ENCODE measurements around the gene GAL3ST2.
"Not testable (repeated sequence)": the region's sequence is repeated elsewhere in the genome, so short reads cannot be mapped to it uniquely, and the experiment has no call there.

Gene GAL3ST2

GRCh38 chr2:241809383-241810306 is 33.0 kb downstream of the GAL3ST2 start:
- no peak for DNase-seq (ENCODE audit: low spot score)

- no peak for DNase-seq (ENCODE audit: low spot score)
Observed at GRCh38 chr2:241810307-241811200, 33.9 kb downstream of the GAL3ST2 start.

- DNase-seq (ENCODE audit: low spot score): no peak
Observed at GRCh38 chr2:241811201-241811951, 34.8 kb downstream of the GAL3ST2 start.

GRCh38 chr2:241811952-241812729 is 35.5 kb downstream of the GAL3ST2 start:
- DNase-seq (ENCODE audit: low spot score): no peak

- DNase-seq (ENCODE audit: low spot score): no peak
Observed at GRCh38 chr2:241812730-241813643, 36.4 kb downstream of the GAL3ST2 start.

GRCh38 chr2:241813644-241814392 is 37.2 kb downstream of the GAL3ST2 start:
- no peak for DNase-seq (ENCODE audit: low spot score)

GRCh38 chr2:241814393-241814642 is 37.7 kb downstream of the GAL3ST2 start:
- DNase-seq (ENCODE audit: low spot score): no peak

- DNase-seq (ENCODE audit: low spot score): no peak
Observed at GRCh38 chr2:241814643-241815476, 38.2 kb downstream of the GAL3ST2 start.

GRCh38 chr2:241815477-241816430 is 39.1 kb downstream of the GAL3ST2 start:
- DNase-seq (ENCODE audit: low spot score): no peak

GRCh38 chr2:241816431-241817121 is 40.0 kb downstream of the GAL3ST2 start:
- DNase-seq (ENCODE audit: low spot score): no peak

GRCh38 chr2:241817126-241817820 is 40.7 kb downstream of the GAL3ST2 start:
- no peak for DNase-seq (ENCODE audit: low spot score)

GRCh38 chr2:241817821-241818215 is 41.2 kb downstream of the GAL3ST2 start:
- not testable (repeated sequence) for DNase-seq (ENCODE audit: low spot score)

- no peak for DNase-seq (ENCODE audit: low spot score)
Observed at GRCh38 chr2:241818229-241818942, 41.8 kb downstream of the GAL3ST2 start.

GRCh38 chr2:241818943-241819270 is 42.3 kb downstream of the GAL3ST2 start:
- DNase-seq (ENCODE audit: low spot score): no peak

- not testable (repeated sequence) for DNase-seq (ENCODE audit: low spot score)
Observed at GRCh38 chr2:241819947-241820624, 43.5 kb downstream of the GAL3ST2 start.

All from hematopoietic multipotent progenitor cell treated with erythropoietin and hydrocortisone succinate and interleukin-3 and kit ligand, for 15 days (in vitro differentiated cells).